ENCODE results near the gene KCTD10. TPM values are rescaled to one million over a fixed set of nuclear protein-coding genes. Genes with fewer than 3 reads are reported as not detected.

KCTD10 gene
- polyA plus RNA-seq, 3 donors, result 18.1 to 21.0 (median 20.0) TPM

- Histone ChIP-seq H3K4me2 (replicated peaks; ENCODE audit: extremely low read depth, low read length, poor library complexity, severe bottlenecking) (no peak overlapping the region), H3K4me3 (replicated peaks in 1 of 3; ENCODE audit: low read depth in 2 of 3, low read length in 3 of 3) (no peak overlapping the region), H3K36me3 (replicated peaks in 1 of 2; ENCODE audit: control insufficient read depth in 1 of 2, insufficient read depth in 2 of 2, low read length in 2 of 2) (peaks cover 41 to 67% of the 10 kb centered on the region in 2 donors), H4K20me1 (ENCODE audit: insufficient read depth, low read length) (peaks cover 89% of the 10 kb centered on the region), H3K27ac (ENCODE audit: low read depth in 1 of 2, low read length in 2 of 2) (no peak overlapping the region), H3K4me1 (ENCODE audit: control insufficient read depth in 1 of 2, insufficient read depth in 2 of 2, low read length in 2 of 2) (peaks cover 40% of the 10 kb centered on the region in 2 donors), H3K27me3 (ENCODE audit: control insufficient read depth in 2 of 2, insufficient read depth in 2 of 2, low read length in 2 of 2) (no peaks in the 10 kb centered on the region), H3K79me2 (ENCODE audit: insufficient read depth, low read length) (peaks cover 60% of the 10 kb centered on the region), H3K9me3 (replicated peaks in 1 of 2; ENCODE audit: control insufficient read depth in 1 of 2, insufficient read depth in 1 of 2, low read length in 2 of 2) (no peaks in the 10 kb centered on the region), H2AFZ (ENCODE audit: insufficient read depth, low read depth, low read length, poor library complexity, severe bottlenecking) (no peak overlapping the region), H3K9ac (ENCODE audit: insufficient read depth, low read length, poor library complexity, severe bottlenecking) (no peak overlapping the region)
- no peak for DNase-seq
- intact Hi-C loops (cut with micrococcal nuclease), result no loop called here
- Mint-ChIP-seq H3K27ac (no peak overlapping the region), H3K4me1 (peaks cover 45% of the 10 kb centered on the region), H3K27me3 (ENCODE audit: low read depth in 3 of 3) (peaks cover 0 to 2% (median 0%) of the 10 kb centered on the region in 3 donors), H3K9me3 (no peaks in the 10 kb centered on the region), H3K4me3 (no peak overlapping the region), H3K36me3 (peaks cover 50 to 65% of the 10 kb centered on the region in 2 donors)
- 89% methylated on average over 1 of the region's 2 CpGs for WGBS (ENCODE audit: insufficient coverage)
- TF ChIP-seq CTCF (IDR thresholded peaks at IDR 0.05), result no peak
Observed at GRCh38 chr12:109466305-109466704, 10.8 kb downstream of the KCTD10 start.

- intact Hi-C loops (cut with micrococcal nuclease), result no loop called here
- no peak for DNase-seq
- no peak overlapping the region for H2AFZ ChIP-seq (ENCODE audit: insufficient read depth, low read depth, low read length, poor library complexity, severe bottlenecking)
- H3K4me3 ChIP-seq (replicated peaks in 1 of 3; ENCODE audit: low read depth in 2 of 3, low read length in 3 of 3), result no peak overlapping the region
- H3K9ac ChIP-seq (ENCODE audit: insufficient read depth, low read length, poor library complexity, severe bottlenecking), result no peak overlapping the region
- H3K4me1 Mint-ChIP-seq, result peaks cover 55% of the 10 kb centered on the region
- H3K79me2 ChIP-seq (ENCODE audit: insufficient read depth, low read length), result peaks cover 56% of the 10 kb centered on the region
- 98% methylated on average over 7 of the region's 14 CpGs for WGBS (ENCODE audit: insufficient coverage)
- H3K27ac ChIP-seq (ENCODE audit: low read depth in 1 of 2, low read length in 2 of 2), result no peak overlapping the region
- H3K9me3 Mint-ChIP-seq, result no peaks in the 10 kb centered on the region
- no peaks in the 10 kb centered on the region for H3K9me3 ChIP-seq (replicated peaks in 1 of 2; ENCODE audit: control insufficient read depth in 1 of 2, insufficient read depth in 1 of 2, low read length in 2 of 2)
- H3K36me3 ChIP-seq (replicated peaks in 1 of 2; ENCODE audit: control insufficient read depth in 1 of 2, insufficient read depth in 2 of 2, low read length in 2 of 2), result peaks cover 44 to 61% of the 10 kb centered on the region in 2 donors
- no peak overlapping the region for H3K27ac Mint-ChIP-seq
- H3K27me3 Mint-ChIP-seq (ENCODE audit: low read depth in 3 of 3), result peaks cover 0 to 2% (median 0%) of the 10 kb centered on the region in 3 donors
- peaks cover 50 to 51% of the 10 kb centered on the region in 2 donors for H3K4me1 ChIP-seq (ENCODE audit: control insufficient read depth in 1 of 2, insufficient read depth in 2 of 2, low read length in 2 of 2)
- no peak overlapping the region for H3K4me2 ChIP-seq (replicated peaks; ENCODE audit: extremely low read depth, low read length, poor library complexity, severe bottlenecking)
- peaks cover 89% of the 10 kb centered on the region for H4K20me1 ChIP-seq (ENCODE audit: insufficient read depth, low read length)
- H3K4me3 Mint-ChIP-seq, result no peak overlapping the region
- H3K27me3 ChIP-seq (ENCODE audit: control insufficient read depth in 2 of 2, insufficient read depth in 2 of 2, low read length in 2 of 2), result no peaks in the 10 kb centered on the region
- peaks cover 43 to 72% of the 10 kb centered on the region in 2 donors for H3K36me3 Mint-ChIP-seq
- TF ChIP-seq CTCF (IDR thresholded peaks at IDR 0.05), result no peak
Observed at GRCh38 chr12:109464642-109465351, 12.3 kb downstream of the KCTD10 start.
